Testis (tissue), 2 donors: ENCODE measurements around the gene PSAPL1.

Experiments used
- CTCF ChIP-seq, 3 experiments: fragments of 450-650 bp in 2 of 3; fragments of 200-600 bp in 1 of 3; sonication (generic) in 1 of 3; IDR thresholded peaks; one replicate each; pipeline ENCODE4 v1.5.1; 2016 to 2019; ENCODE audit warnings: antibody characterized with exemption in 3 of 3, mild to moderate bottlenecking in 2 of 3, moderate library complexity in 1 of 3
- POLR2A ChIP-seq: fragments of 450-650 bp; IDR thresholded peaks from one replicate; pipeline ENCODE4 v1.6.1; 2017; ENCODE audit warnings: antibody characterized with exemption, mild to moderate bottlenecking, moderate library complexity

GRCh38 chr4:7425591-7426468 lies 8.9 kb downstream of the PSAPL1 start:
- TF ChIP-seq POLR2A = no peak
- no peak for TF ChIP-seq CTCF (IDR thresholded peaks at IDR 0.05)
